Brain microvascular endothelial cell (primary cell): ENCODE data around the gene DVL3.

Experiments used
- DNase-seq: peaks from one replicate; pipeline ENCODE4 v3.0.0-alpha.2; 2020
- H3K27ac ChIP-seq: fragments of 250-450 bp; sonication (Bioruptor Pico); 2 replicates; pipeline ENCODE4 v1.5.1; 2020; ENCODE audit warnings: mild to moderate bottlenecking, moderate library complexity
- H3K27me3 ChIP-seq: fragments of 250-450 bp; sonication (Bioruptor Pico); replicated peaks from 2 replicates; pipeline ENCODE4 v1.5.1; 2020; ENCODE audit warnings: mild to moderate bottlenecking
- H3K36me3 ChIP-seq: fragments of 250-450 bp; sonication (Bioruptor Pico); replicated peaks from 2 replicates; pipeline ENCODE4 v1.5.1; 2020; ENCODE audit warnings: mild to moderate bottlenecking
- H3K4me3 ChIP-seq: 2 replicates; pipeline ENCODE4 v1.5.1; 2011; ENCODE audit warnings: low read depth, mild to moderate bottlenecking, control low read depth, low read length, moderate library complexity
- CTCF ChIP-seq: IDR thresholded peaks from 2 replicates; pipeline ENCODE4 v1.5.1; 2011; ENCODE audit warnings: low read depth, mild to moderate bottlenecking, moderate library complexity, low read length, control low read depth, inconsistent platforms; ENCODE audit errors: missing control alignments
- in situ Hi-C: cut with HindIII; loops from 2 replicates; pipeline ENCODE4 v1.10.0; 2017; ENCODE audit warnings: low sequenced_read_pairs, low pct_ligation_motif_present

The DVL3 gene

GRCh38 chr3:184135911-184136260 lies 19.3 kb upstream of the DVL3 start:
- no peak for DNase-seq
- Histone ChIP-seq H3K4me3 (peak overlapping the region; percentile 96), H3K36me3 (peaks cover 14% of the 10 kb centered on the region), H3K27me3 (no peaks in the 10 kb centered on the region), H3K27ac (no peak overlapping the region)
- no peak for TF ChIP-seq CTCF
- in situ Hi-C loops, result no loop called here

GRCh38 chr3:184140436-184140835 lies 14.7 kb upstream of the DVL3 start:
- in situ Hi-C loops, result no loop called here
- Histone ChIP-seq H3K27me3 (no peaks in the 10 kb centered on the region), H3K36me3 (peaks cover 54% of the 10 kb centered on the region), H3K4me3 (no peak overlapping the region), H3K27ac (no peak overlapping the region)
- TF ChIP-seq CTCF, result no peak
- no peak for DNase-seq

- no peaks in the 10 kb centered on the region for H3K27me3 ChIP-seq
- in situ Hi-C loops, result no loop called here
- no peak overlapping the region for H3K27ac ChIP-seq
- peaks cover 62% of the 10 kb centered on the region for H3K36me3 ChIP-seq
- no peak for DNase-seq
- TF ChIP-seq CTCF, result no peak
- no peak overlapping the region for H3K4me3 ChIP-seq
Measured at GRCh38 chr3:184142199-184142598, 13.0 kb upstream of the DVL3 start.

- peaks cover 62% of the 10 kb centered on the region for H3K36me3 ChIP-seq
- no peak overlapping the region for H3K4me3 ChIP-seq
- no peak for DNase-seq
- no peak overlapping the region for H3K27ac ChIP-seq
- no peaks in the 10 kb centered on the region for H3K27me3 ChIP-seq
- no peak for TF ChIP-seq CTCF
- in situ Hi-C loops, result no loop called here
Measured at GRCh38 chr3:184143327-184143726, 11.8 kb upstream of the DVL3 start.

GRCh38 chr3:184144505-184144904 lies 10.7 kb upstream of the DVL3 start:
- Histone ChIP-seq H3K27ac (no peak overlapping the region), H3K27me3 (no peaks in the 10 kb centered on the region), H3K4me3 (no peak overlapping the region), H3K36me3 (peaks cover 59% of the 10 kb centered on the region)
- no peak for TF ChIP-seq CTCF
- DNase-seq, result no peak
- in situ Hi-C loops, result no loop called here

- peak; percentile 24 for DNase-seq
- Histone ChIP-seq H3K27me3 (no peaks in the 10 kb centered on the region), H3K36me3 (peaks cover 56% of the 10 kb centered on the region), H3K4me3 (no peak overlapping the region), H3K27ac (no peak overlapping the region)
- peak; percentile 64 for TF ChIP-seq CTCF
- in situ Hi-C loops, result no loop called here
Measured at GRCh38 chr3:184145111-184145524, 10.1 kb upstream of the DVL3 start.
